ENCODE data around the gene COA4. TPM values are rescaled to one million over a fixed set of nuclear protein-coding genes. Genes with fewer than 3 reads are reported as not detected.

Gene COA4
- total RNA-seq (2022; extraction: Qiagen RNA extraction; ENCODE audit: low read depth) = 127 to 162 TPM (median 135 TPM) in 5 replicates

DNA sequence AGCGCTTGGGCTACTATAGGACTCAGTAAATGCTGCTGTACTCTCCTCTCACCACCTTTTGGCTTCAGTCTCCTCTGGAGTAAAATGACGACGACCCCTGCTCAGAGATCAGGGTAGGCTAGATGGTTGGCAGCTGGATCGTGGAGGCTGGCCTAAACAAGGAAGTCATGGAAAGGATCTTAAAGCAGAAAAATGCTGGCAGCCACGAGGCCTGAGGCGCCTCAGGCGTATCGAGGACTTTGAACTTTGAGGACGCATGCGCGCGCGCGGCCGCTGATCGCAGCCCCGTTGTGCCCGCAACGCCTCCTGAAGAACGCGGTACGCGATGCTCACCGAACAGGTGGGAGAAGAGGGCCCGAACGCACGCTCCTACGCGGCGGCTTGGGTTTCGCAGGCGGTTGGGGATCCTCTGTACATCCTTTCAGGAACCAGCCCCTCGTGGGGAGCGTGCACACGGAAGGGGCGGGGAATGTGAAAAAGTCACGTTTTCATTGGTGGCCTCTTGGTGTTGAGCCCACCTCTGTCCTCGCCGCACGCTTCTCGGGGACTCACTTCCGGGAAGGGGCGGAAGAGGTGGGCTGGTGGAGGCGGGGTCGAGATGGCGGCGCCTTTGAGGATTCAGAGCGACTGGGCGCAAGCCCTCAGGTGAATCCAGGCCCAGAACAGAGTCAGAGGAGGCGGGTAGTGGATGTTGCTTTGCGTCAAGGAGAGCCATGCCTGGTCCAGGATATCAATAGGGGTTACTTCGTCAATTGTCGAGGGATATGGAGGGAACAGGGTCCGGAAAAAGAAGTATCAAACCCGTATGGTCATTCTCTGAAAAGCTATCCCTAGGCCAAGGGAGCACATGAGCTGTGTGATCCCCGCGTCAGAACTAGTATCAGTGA lies at the start of gene COA4, which contains the start of gene PAAF1:
COA4 (minus strand) TSS at position 423 of the 887 bp plus-strand sequence. CDS start 3,468 bp downstream, outside the sequence.
PAAF1 (plus strand) TSS at position 576 of the 887 bp plus-strand sequence; CDS start at position 599, 23 bp downstream.

Other genes starting within 250 kb of the COA4 start
- 0.44 to 1.2 TPM (median 0.85 TPM) in 5 replicates for gene PLEKHB1, start 230.3 kb downstream of the COA4 start, total RNA-seq (2022; extraction: Qiagen RNA extraction; ENCODE audit: low read depth)
- gene RAB6A, start 115.8 kb downstream of the COA4 start, total RNA-seq (2022; extraction: Qiagen RNA extraction; ENCODE audit: low read depth) = 41.2 to 61.9 TPM (median 61.2 TPM) in 5 replicates
- 48.1 to 64.0 TPM (median 53.1 TPM) in 5 replicates for gene MRPL48, start 89.0 kb downstream of the COA4 start, total RNA-seq (2022; extraction: Qiagen RNA extraction; ENCODE audit: low read depth)
- 10.6 to 11.7 TPM (median 10.9 TPM) in 5 replicates for gene PAAF1, start 153 bp upstream of the COA4 start, total RNA-seq (2022; extraction: Qiagen RNA extraction; ENCODE audit: low read depth)
- gene DNAJB13, start 74.2 kb upstream of the COA4 start, total RNA-seq (2022; extraction: Qiagen RNA extraction; ENCODE audit: low read depth) = 0.27 to 0.42 TPM (median 0.32 TPM) in 3 of 5 replicates, not detected in the others
- 69.6 to 84.6 TPM (median 79.5 TPM) in 5 replicates for gene UCP2, start 106.0 kb upstream of the COA4 start, total RNA-seq (2022; extraction: Qiagen RNA extraction; ENCODE audit: low read depth)
- gene UCP3, start 132.2 kb upstream of the COA4 start, total RNA-seq (2022; extraction: Qiagen RNA extraction; ENCODE audit: low read depth) = 1.1 to 2.0 TPM (median 1.3 TPM) in 5 replicates

Data from A549 treated with RU486 at 1 μM for 4 hours (cell line).